ENCODE data around the gene KDM2B.

The KDM2B gene

GRCh38 chr12:121570467-121571283 is 10.1 kb downstream of the KDM2B start:
- ChIA-PET CTCF (no interaction called here), POLR2A (no interaction called here)
- no peak for TF ChIP-seq CTCF (IDR thresholded peaks at IDR 0.05; ENCODE audit: insufficient read depth, low read length, missing control alignments)
- DNase-seq (ENCODE audit: low read depth, low spot score) = no peak
- H3K4me3 ChIP-seq (ENCODE audit: low read depth, low read length) = no peak overlapping the region

DNA sequence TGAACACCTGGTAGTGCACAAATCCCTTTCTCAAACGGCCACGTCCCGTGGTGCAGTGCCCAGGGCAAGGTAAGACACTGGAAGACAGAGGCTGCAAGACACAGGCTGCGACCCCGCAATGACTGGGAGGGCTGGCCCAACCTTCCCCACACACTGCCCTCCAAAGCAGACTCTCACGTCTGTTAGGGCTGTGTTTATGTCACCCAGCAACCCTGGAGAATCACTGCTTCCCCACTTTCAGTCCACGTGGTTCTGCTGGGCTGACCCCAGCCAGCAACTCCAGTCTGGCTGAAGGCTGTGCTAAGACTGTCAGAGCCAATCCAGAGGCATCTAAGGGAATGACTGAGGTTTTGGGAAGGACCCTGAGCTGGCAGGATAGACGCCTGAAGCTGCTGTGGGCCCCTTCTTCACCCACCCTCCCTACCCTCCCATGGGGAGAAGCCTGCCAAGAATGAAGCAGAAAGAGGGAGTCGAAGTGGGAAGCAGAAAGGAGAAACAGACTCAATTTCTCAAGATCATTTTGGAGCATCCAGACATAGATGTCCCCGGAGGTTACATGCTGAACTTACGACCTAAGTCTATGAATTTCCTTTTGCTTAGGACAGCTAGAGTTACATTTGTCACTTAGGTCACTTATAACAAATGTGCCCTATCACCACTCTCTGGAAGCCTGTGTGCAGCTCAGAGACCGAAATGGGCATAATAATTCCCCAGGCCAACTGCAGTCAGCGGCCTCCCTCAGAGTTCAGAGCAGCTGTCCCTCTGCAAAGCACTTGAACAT is 11.7 kb downstream of the KDM2B start:
- no peak for DNase-seq (ENCODE audit: low read depth, low spot score)
- ChIA-PET POLR2A (no interaction called here), CTCF (interaction anchor here (0.7 to 1.8 kb wide), 4 partner anchors 8 to 22 kb away, joined by 3 to 14 read pairs (median 3); no protein-coding TSS in a partner anchor)
- no peak for TF ChIP-seq CTCF (IDR thresholded peaks at IDR 0.05; ENCODE audit: insufficient read depth, low read length, missing control alignments)
- H3K4me3 ChIP-seq (ENCODE audit: low read depth, low read length) = no peak overlapping the region

- ChIA-PET CTCF (interaction anchor here (0.7 to 1.8 kb wide), 3 partner anchors 8 to 22 kb away, joined by 3 to 14 read pairs (median 3); no protein-coding TSS in a partner anchor), POLR2A (no interaction called here)
- no peak for DNase-seq (ENCODE audit: low read depth, low spot score)
- H3K4me3 ChIP-seq (ENCODE audit: low read depth, low read length) = no peak overlapping the region
- no peak for TF ChIP-seq CTCF (IDR thresholded peaks at IDR 0.05; ENCODE audit: insufficient read depth, low read length, missing control alignments)
These were observed 12.3 kb downstream of the KDM2B start for GRCh38 chr12:121568518-121568917.

GRCh38 chr12:121565076-121565475 is 15.7 kb downstream of the KDM2B start:
- no peak overlapping the region for H3K4me3 ChIP-seq (ENCODE audit: low read depth, low read length)
- no peak for DNase-seq (ENCODE audit: low read depth, low spot score)
- CTCF ChIA-PET = interaction anchor here (0.6 to 6.6 kb wide), 7 partner anchors 8 to 231 kb away, joined by 3 to 49 read pairs (median 5); partner anchors contain the start of gene MORN3
- POLR2A ChIA-PET = no interaction called here
- no peak for TF ChIP-seq CTCF (IDR thresholded peaks at IDR 0.05; ENCODE audit: insufficient read depth, low read length, missing control alignments)

GRCh38 chr12:121562488-121562887 is 18.3 kb downstream of the KDM2B start:
- TF ChIP-seq CTCF (IDR thresholded peaks at IDR 0.05; ENCODE audit: insufficient read depth, low read length, missing control alignments) = no peak
- CTCF ChIA-PET = interaction anchor here (1.7 to 6.6 kb wide), 4 partner anchors 10 to 106 kb away, joined by 4 to 49 read pairs (median 12); partner anchors contain the start of gene MORN3
- POLR2A ChIA-PET = no interaction called here
- H3K4me3 ChIP-seq (ENCODE audit: low read depth, low read length) = no peak overlapping the region
- DNase-seq (ENCODE audit: low read depth, low spot score) = no peak

DNA sequence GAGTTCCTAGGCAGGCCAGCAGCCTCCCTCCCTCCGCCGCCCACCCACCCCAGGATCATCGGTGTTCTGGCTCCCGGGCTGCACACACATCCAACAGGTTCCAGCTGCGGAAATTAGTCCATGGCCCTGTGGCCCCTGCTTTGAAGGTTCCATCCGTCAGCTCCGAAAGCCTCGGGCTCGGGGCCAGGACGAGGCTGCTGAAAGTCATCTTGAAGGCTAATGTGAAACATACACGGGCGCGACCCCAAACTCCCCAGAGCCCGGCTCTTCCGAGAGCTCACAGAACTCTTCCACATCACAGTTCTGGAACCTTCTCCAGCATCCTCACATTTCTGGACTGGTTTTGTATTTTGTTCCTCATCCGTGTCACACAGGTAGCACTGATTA is 19.8 kb downstream of the KDM2B start:
- CTCF ChIA-PET = interaction anchor here (1.3 to 6.6 kb wide), 5 partner anchors 9 to 108 kb away, joined by 3 to 49 read pairs (median 7); partner anchors contain the start of gene MORN3

More for the DNA sequence above, 19.8 kb downstream of the KDM2B start:
- H3K4me3 ChIP-seq (ENCODE audit: low read depth, low read length) = no peak overlapping the region
- no peak for TF ChIP-seq CTCF (IDR thresholded peaks at IDR 0.05; ENCODE audit: insufficient read depth, low read length, missing control alignments)
- DNase-seq (ENCODE audit: low read depth, low spot score) = no peak
- POLR2A ChIA-PET = no interaction called here
